Breast epithelium (tissue), 4 donors: ENCODE data around the gene PRR3. TPM values are rescaled to one million over a fixed set of nuclear protein-coding genes. Genes with fewer than 3 reads are reported as not detected.
"Not testable (repeated sequence)": the region's sequence is repeated elsewhere in the genome, so short reads cannot be mapped to it uniquely, and the experiment has no call there.

Experiments
- DNase-seq, 2 donors: peaks; one replicate each; pipeline ENCODE4 v3.0.0-alpha.2; 2019; ENCODE audit warnings: low spot score in 2 of 2
- H3K27ac ChIP-seq, 2 donors: fragments of 200-600 bp; sonication (generic) in 1 of 2; one replicate each; pipeline ENCODE4 v1.5.1; 2016 to 2019; ENCODE audit warnings: mild to moderate bottlenecking in 1 of 2
- H3K27me3 ChIP-seq, 2 donors: fragments of 200-600 bp; sonication (generic) in 1 of 2; one replicate each; pipeline versions ENCODE4 v1.5.1 to v1.6.0; 2017 to 2019; ENCODE audit warnings: control low read depth in 1 of 2, mild to moderate bottlenecking in 1 of 2
- H3K36me3 ChIP-seq: fragments of 200-600 bp; one replicate; pipeline ENCODE4 v1.5.1; 2019
- H3K4me1 ChIP-seq, 2 donors: fragments of 200-600 bp; sonication (generic); one replicate each; pipeline ENCODE4 v1.5.1; 2016 to 2019; ENCODE audit warnings: control low read depth in 1 of 2
- H3K4me3 ChIP-seq, 3 donors: fragments of 200-600 bp; sonication (generic); 1 replicate in 2 of 3; 2 replicates in 1 of 3; pipeline ENCODE4 v1.5.1; 2016 to 2019; ENCODE audit warnings: mild to moderate bottlenecking in 3 of 3, moderate library complexity in 2 of 3
- H3K9me3 ChIP-seq, 2 donors: fragments of 200-600 bp; sonication (generic) in 1 of 2; one replicate each; pipeline ENCODE4 v1.5.1; 2016 to 2019; ENCODE audit warnings: control low read depth in 1 of 2
- CTCF ChIP-seq, 3 donors: fragments of 450-650 bp; IDR thresholded peaks; one replicate each; pipeline ENCODE4 v1.5.1; 2016 to 2017; ENCODE audit warnings: antibody characterized with exemption in 3 of 3, mild to moderate bottlenecking in 3 of 3, moderate library complexity in 3 of 3
- POLR2A ChIP-seq: fragments of 450-650 bp; IDR thresholded peaks from one replicate; pipeline ENCODE4 v1.6.1; 2016; ENCODE audit warnings: antibody characterized with exemption, mild to moderate bottlenecking, moderate library complexity
- POLR2AphosphoS5 ChIP-seq, 3 donors: sonication (generic); formaldehyde crosslinking; IDR thresholded peaks; one replicate each; pipeline ENCODE4 v1.6.1; 2017; ENCODE audit warnings: antibody characterized with exemption in 3 of 3
- intact Hi-C: fragments of 100-400 bp; cut with DNase I; formaldehyde crosslinking; loops from one replicate; pipeline ENCODE4 v1.15.1; 2023; ENCODE audit warnings: low total_unique reads
- total RNA-seq, 3 donors: library from RNA; depleted of rRNA; stranded (reverse); fragments of >200 nt; gene quantifications; one replicate each; pipeline ENCODE4 v1.1.0, GENCODE V29; 2016

PRR3 gene
- total RNA-seq, 3 donors from 2014 or later, result 9.0 to 28.4 (median 12.1) TPM

GRCh38 chr6:30592287-30592686 lies 35.2 kb downstream of the PRR3 start:
- H3K27ac ChIP-seq, result peak overlapping the region in 1 of 2 donors; percentile 26
- no peak overlapping the region for H3K4me3 ChIP-seq
- no peak for DNase-seq
- H3K27me3 ChIP-seq, result no peaks in the 10 kb centered on the region
- TF ChIP-seq CTCF (IDR thresholded peaks at IDR 0.05), result no peak
- no peak for TF ChIP-seq POLR2AphosphoS5 (IDR thresholded peaks at IDR 0.05)
- no peak for TF ChIP-seq POLR2A
- H3K4me1 ChIP-seq, result peaks cover 5 to 6% of the 10 kb centered on the region in 2 donors
- intact Hi-C loops, result no loop called here
- H3K36me3 ChIP-seq, result no peaks in the 10 kb centered on the region
- no peaks in the 10 kb centered on the region for H3K9me3 ChIP-seq

- TF ChIP-seq POLR2AphosphoS5 (IDR thresholded peaks at IDR 0.05), result peak in 2 of 3 donors; percentile 21 to 33
- TF ChIP-seq CTCF (IDR thresholded peaks at IDR 0.05), result peak; percentile 51 to 78 (median 75)
- H3K4me3 ChIP-seq, H3K27me3 ChIP-seq, H3K4me1 ChIP-seq, intact Hi-C loops, H3K36me3 ChIP-seq, H3K9me3 ChIP-seq: not testable (repeated sequence)
- H3K27ac ChIP-seq, result peak overlapping the region in 1 of 2 donors; percentile 8
- DNase-seq, result peak; percentile 69 to 79
These were observed 40.4 kb downstream of the PRR3 start for GRCh38 chr6:30597315-30598144.

- no peak for DNase-seq
- no peaks in the 10 kb centered on the region for H3K27me3 ChIP-seq
- TF ChIP-seq CTCF (IDR thresholded peaks at IDR 0.05), result no peak
- no peak for TF ChIP-seq POLR2A
- TF ChIP-seq POLR2AphosphoS5 (IDR thresholded peaks at IDR 0.05), result no peak
- peaks cover 21% of the 10 kb centered on the region for H3K36me3 ChIP-seq
- peak overlapping the region in 1 of 2 donors; percentile 10 for H3K27ac ChIP-seq
- H3K4me1 ChIP-seq, result no peaks in the 10 kb centered on the region
- H3K9me3 ChIP-seq, result no peaks in the 10 kb centered on the region
- intact Hi-C loops, result no loop called here
- no peak overlapping the region for H3K4me3 ChIP-seq
These were observed 42.0 kb downstream of the PRR3 start for GRCh38 chr6:30598912-30599624.

- H3K9me3 ChIP-seq, result no peaks in the 10 kb centered on the region
- H3K4me1 ChIP-seq, result no peaks in the 10 kb centered on the region
- DNase-seq, result no peak
- no peak overlapping the region for H3K4me3 ChIP-seq
- peaks cover 28% of the 10 kb centered on the region for H3K36me3 ChIP-seq
- TF ChIP-seq POLR2AphosphoS5 (IDR thresholded peaks at IDR 0.05), result no peak
- no peak for TF ChIP-seq POLR2A
- no peak for TF ChIP-seq CTCF (IDR thresholded peaks at IDR 0.05)
- peak overlapping the region in 1 of 2 donors; percentile 10 for H3K27ac ChIP-seq
- intact Hi-C loops, result no loop called here
- no peaks in the 10 kb centered on the region for H3K27me3 ChIP-seq
These were observed 42.7 kb downstream of the PRR3 start for GRCh38 chr6:30599625-30600324.
